ENCODE data around the gene BCAP31.
"Not testable (repeated sequence)": the region's sequence is repeated elsewhere in the genome, so short reads cannot be mapped to it uniquely, and the experiment has no call there.

Gene BCAP31

DNA sequence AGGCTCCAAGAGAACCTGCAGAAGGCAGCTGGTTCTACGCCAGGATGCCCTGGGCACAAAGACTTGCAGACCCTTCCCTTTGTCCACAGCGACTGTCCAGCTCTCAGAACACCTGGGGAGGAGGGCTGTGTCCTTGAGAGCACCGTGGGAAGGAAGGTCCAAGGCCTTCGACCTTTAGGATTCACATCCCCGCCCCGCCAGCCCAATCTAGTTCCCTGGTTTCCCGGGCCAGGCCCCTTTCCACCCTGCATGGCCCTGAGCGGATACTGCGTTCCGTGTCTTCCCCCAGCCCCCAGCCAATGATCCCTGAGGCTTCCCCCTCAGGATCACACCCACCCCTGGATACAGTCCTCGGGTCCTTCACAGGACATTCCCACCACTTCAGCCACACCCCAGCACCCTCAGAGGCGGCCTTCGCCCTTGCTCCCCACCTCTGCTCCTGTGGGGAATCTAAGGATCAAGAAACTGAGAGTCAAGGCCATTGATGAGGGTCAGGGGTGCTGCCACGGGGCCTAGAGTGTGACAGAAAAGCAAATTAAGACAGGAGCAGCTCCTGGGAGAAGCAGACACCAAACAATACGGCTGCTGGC, 9.6 kb upstream of the BCAP31 start:
- TF ChIP-seq POLR2A (IDR thresholded peaks at IDR 0.05; ENCODE audit: low read depth, low read length) = no peak
- DNase-seq (ENCODE audit: insufficient read length, low spot score) = no peak
- FAIRE-seq = no peak

DNA sequence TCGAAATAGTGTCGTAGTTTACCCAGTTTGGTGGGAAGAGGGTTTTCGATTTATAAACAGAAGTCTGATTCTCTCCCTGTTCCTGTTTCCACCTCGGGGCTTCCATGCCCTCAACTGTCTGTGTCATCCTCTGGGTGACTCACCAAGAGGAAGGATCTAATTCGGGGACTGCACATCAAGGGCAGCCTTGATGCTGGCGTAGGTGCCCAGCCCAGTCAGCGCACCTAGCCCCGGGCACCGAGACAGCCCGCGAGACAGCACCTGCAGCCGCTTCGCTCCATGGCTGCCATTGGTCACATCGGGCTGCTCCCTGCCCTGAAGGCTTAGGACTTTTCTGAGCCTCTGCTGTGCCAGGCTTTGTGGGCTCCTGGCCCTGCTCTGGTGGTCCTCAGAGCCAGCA, 8.2 kb upstream of the BCAP31 start:
- TF ChIP-seq POLR2A (IDR thresholded peaks at IDR 0.05; ENCODE audit: low read depth, low read length) = no peak
- peak; percentile 59 for DNase-seq (ENCODE audit: insufficient read length, low spot score)
- FAIRE-seq = no peak

DNA sequence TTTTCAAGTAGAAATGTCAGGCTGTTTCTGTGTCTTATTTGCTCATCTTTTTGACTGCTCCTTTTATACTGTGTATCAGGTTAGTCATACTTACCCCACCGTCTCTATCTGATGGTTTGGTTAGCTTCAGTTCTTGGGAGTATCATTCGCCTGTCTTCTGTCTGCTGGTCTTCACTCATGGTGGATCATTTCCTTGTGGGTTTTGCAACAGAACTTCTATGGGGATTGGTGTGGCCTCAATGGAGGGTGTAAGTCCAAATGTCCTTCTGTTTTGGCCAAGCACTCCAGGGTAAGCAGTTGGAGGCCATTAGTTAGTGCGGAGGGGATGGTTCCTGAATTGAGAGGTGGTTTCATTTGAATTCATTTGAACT, 7.6 kb upstream of the BCAP31 start:
- no peak for FAIRE-seq
- no peak for DNase-seq (ENCODE audit: insufficient read length, low spot score)
- TF ChIP-seq POLR2A (IDR thresholded peaks at IDR 0.05; ENCODE audit: low read depth, low read length) = no peak

DNA sequence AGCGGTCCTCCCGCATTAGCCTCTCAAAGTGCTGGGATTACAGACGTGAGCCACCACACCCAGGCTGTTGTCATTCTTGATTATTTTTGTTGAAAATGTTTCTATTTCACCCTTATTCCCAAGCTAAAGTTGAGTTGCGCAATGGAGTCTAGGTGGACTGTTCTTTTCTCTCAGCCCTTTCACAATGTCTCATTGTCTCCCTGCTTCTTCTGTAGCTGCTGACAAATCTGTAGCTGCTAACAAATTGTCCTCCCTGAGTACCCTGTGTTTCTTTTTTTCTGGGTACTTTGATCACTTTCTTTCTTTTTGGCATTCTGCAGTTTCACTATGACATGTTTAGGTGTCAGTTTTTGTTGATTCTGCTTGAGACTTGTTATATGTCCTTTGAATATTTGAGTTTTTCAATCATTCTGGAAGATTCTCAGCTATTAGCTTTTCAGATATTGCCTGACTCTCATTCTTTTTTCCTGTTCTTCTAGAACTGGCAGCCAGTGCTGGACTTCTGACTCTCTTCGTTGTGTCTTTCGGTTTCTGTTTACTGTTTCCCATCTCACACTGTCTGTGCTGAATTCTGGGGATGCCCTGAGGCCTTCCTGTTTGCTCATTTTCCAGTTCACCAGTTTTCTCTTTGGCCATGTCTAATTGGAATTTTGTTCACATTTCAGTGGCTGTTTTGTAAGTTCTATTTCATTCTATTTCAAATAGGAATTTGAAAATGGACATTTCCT, 7.1 kb upstream of the BCAP31 start:
- TF ChIP-seq POLR2A (IDR thresholded peaks at IDR 0.05; ENCODE audit: low read depth, low read length) = no peak
- FAIRE-seq (no peak), DNase-seq (ENCODE audit: insufficient read length, low spot score) (no peak)

DNA sequence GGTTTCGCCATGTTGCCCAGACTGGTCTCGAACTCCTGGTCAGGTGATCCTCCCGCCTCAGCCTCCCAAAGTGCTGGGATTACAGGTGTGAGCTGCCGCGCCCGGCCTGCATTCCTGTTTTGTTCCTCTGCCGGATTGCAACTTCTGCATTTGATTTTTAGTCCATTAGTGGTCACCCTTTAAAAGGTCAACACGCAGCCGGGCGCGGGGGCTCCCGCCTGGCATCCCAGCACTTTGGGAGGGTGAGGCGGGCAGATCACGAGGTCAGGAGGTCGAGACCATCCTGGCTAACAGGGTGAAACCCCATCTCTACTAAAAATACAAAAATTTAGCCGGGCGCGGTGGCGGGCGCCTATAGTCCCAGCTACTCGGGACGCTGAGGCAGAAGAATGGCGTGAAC, 5.9 kb upstream of the BCAP31 start:
- FAIRE-seq; DNase-seq (ENCODE audit: insufficient read length, low spot score): not testable (repeated sequence)

DNA sequence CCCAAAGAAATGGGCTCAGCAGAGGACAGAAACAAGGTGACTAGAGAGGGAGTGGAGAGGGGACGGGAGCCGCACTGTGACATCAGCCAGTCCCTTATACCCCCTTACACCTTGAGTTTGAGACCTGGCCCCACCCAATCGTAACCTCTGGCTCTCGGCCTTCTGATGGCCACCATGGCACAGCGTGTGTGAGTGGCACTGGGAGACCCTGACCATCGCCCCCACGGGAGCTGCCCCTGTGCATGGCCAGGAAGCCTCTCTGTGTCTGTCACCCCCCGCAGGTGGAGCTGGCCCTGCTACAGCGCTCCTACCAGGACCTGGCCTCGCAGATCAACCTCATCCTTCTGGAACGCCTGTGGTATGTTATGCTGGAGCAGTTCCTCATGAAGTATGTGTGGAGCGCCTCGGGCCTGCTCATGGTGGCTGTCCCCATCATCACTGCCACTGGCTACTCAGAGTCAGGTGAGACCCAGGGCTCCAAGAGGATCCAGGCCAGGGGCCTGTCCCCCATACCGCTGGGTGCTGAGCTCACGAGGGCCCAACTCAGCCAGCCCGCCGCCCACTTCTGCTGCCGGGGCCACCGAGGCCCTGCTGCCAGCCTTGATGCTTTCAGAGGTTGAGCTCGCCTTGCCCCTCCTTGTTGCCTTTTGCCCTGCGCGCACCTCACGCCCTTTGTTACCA, 4.9 kb upstream of the BCAP31 start:
- TF ChIP-seq POLR2A (IDR thresholded peaks at IDR 0.05; ENCODE audit: low read depth, low read length) = no peak
- DNase-seq (ENCODE audit: insufficient read length, low spot score) = no peak
- no peak for FAIRE-seq

DNA sequence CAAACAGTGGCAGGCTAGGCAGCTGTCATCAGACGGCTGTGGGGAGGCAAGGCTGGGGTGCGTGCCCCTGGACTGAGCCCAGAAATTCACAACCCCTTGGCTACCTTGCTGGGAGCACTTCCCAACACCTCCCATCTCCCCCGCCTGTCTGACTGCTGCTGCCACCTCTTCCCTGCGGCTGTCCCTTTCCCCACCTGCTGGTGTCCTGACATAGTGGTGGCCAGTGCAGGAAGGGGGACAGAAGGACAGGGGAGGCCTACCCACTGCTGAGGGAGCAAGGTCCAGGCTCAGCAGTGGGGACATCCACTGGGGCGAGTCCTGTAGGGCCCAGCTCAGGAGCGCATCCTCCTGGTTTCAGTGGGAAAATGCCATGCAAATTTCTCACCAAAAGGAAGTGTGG, 3.9 kb upstream of the BCAP31 start:
- DNase-seq (ENCODE audit: insufficient read length, low spot score) = no peak
- FAIRE-seq = no peak
- TF ChIP-seq POLR2A (IDR thresholded peaks at IDR 0.05; ENCODE audit: low read depth, low read length) = no peak

DNA sequence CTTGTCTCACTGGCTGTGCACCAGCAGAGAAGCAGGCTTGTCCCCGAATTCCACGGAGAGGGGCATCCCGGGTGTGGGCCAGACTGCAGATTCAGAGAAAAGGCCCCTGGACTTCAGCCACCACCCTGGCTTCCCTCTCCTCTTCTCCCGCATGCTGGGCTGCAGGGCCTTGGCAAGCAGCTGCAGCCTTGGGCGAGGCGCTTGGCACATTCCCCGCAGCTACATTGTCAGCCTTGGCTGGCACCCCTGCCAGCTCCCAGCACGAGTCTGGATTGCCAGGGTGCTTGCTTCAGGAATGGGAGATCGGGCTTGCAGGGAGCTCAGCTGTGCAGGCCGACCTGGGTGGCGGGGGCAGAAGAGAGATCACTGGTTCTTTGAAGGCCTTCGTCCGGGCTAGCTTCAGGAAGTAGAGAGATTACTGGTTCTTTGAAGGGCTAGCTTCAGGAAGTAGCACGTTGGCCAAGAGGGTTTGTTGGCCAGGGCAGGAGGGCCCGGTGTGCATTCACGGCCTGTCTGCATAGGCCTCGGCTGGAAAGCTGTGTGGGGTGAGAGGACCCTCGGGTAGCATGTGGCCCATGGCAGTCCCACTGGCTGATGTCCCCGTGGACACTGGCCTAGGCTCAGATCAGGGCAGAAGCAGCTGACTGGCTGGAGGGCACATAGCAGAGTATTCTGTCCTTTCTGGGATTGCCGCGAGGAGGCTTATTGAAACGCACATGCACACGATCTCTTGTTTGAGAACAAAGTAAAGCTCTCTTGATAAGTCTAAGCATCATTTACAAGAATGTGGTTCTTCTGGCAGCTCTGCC, 3.1 kb upstream of the BCAP31 start:
- no peak for FAIRE-seq
- TF ChIP-seq POLR2A (IDR thresholded peaks at IDR 0.05; ENCODE audit: low read depth, low read length) = no peak
- DNase-seq (ENCODE audit: insufficient read length, low spot score) = peak; percentile 68

DNA sequence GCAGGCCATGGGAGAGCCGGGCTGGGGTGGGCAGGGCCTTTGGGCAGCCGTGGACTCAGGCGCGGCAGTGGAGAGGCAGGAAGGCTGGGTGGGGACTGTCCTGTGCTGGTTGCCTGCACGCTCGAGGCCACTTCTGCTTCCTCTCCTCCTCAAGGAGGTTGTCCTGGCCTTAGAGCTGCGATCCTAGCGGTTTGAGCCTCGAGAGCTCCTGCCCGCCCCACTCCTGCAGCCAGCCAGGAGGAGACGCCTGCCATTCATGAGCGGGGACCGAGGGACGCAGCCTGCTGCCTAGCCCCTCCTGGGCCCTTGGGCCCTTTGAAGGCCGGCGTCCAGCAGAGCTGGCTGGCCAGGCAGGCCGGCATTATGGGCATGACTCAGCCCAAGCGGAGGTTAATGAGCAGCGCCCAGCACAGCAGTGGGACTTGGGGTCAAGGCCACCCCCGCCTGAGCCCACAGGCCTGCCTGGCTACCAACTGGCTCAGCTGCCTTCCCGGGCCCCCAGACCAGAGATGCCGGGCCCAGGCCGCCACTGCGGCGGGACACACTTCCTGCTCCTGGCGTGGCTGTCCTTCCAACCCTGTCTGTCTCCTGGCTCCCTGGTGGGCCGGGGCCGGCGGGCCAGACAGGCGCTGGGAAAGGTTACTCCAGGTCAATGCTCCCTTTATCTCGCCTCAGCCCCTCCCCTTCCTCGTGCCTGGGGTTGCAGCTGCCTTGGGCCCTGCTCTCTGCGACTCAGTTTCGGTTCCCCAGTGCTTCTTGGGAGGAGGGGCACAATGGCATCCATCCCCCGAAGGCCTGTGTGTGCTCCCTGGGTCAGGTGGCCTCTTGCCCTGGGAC, 2.3 kb upstream of the BCAP31 start:
- TF ChIP-seq POLR2A (IDR thresholded peaks at IDR 0.05; ENCODE audit: low read depth, low read length) = peak; percentile 51
- peak; percentile 79 for DNase-seq (ENCODE audit: insufficient read length, low spot score)
- no peak for FAIRE-seq

DNA sequence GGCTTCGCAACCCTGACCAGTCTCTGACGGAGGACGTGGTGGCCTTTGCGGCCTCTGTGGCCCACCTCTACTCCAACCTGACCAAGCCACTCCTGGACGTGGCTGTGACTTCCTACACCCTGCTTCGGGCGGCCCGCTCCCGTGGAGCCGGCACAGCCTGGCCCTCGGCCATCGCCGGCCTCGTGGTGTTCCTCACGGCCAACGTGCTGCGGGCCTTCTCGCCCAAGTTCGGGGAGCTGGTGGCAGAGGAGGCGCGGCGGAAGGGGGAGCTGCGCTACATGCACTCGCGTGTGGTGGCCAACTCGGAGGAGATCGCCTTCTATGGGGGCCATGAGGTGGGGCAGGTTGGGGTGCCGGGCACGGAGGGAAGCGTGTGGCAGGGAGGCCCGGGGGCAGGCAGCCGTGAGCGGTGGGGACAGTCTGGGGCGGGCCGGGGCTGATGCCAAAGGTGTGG, 1.7 kb upstream of the BCAP31 start:
- FAIRE-seq = no peak
- TF ChIP-seq POLR2A (IDR thresholded peaks at IDR 0.05; ENCODE audit: low read depth, low read length) = no peak
- DNase-seq (ENCODE audit: insufficient read length, low spot score) = no peak

DNA sequence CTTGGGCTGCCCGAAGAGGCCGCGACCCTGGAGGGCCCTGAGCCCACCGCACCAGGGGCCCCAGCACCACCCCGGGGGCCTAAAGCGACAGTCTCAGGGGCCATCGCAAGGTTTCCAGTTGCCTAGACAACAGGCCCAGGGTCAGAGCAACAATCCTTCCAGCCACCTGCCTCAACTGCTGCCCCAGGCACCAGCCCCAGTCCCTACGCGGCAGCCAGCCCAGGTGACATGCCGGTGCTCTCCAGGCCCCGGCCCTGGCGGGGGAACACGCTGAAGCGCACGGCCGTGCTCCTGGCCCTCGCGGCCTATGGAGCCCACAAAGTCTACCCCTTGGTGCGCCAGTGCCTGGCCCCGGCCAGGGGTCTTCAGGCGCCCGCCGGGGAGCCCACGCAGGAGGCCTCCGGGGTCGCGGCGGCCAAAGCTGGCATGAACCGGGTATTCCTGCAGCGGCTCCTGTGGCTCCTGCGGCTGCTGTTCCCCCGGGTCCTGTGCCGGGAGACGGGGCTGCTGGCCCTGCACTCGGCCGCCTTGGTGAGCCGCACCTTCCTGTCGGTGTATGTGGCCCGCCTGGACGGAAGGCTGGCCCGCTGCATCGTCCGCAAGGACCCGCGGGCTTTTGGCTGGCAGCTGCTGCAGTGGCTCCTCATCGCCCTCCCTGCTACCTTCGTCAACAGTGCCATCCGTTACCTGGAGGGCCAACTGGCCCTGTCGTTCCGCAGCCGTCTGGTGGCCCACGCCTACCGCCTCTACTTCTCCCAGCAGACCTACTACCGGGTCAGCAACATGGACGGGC, 1.0 kb upstream of the BCAP31 start:
- no peak; the same call in 1 of the 2 replicates for TF ChIP-seq POLR2A (IDR thresholded peaks at IDR 0.05; ENCODE audit: low read depth, low read length)
- DNase-seq (ENCODE audit: insufficient read length, low spot score) (no peak), FAIRE-seq (no peak)

DNA sequence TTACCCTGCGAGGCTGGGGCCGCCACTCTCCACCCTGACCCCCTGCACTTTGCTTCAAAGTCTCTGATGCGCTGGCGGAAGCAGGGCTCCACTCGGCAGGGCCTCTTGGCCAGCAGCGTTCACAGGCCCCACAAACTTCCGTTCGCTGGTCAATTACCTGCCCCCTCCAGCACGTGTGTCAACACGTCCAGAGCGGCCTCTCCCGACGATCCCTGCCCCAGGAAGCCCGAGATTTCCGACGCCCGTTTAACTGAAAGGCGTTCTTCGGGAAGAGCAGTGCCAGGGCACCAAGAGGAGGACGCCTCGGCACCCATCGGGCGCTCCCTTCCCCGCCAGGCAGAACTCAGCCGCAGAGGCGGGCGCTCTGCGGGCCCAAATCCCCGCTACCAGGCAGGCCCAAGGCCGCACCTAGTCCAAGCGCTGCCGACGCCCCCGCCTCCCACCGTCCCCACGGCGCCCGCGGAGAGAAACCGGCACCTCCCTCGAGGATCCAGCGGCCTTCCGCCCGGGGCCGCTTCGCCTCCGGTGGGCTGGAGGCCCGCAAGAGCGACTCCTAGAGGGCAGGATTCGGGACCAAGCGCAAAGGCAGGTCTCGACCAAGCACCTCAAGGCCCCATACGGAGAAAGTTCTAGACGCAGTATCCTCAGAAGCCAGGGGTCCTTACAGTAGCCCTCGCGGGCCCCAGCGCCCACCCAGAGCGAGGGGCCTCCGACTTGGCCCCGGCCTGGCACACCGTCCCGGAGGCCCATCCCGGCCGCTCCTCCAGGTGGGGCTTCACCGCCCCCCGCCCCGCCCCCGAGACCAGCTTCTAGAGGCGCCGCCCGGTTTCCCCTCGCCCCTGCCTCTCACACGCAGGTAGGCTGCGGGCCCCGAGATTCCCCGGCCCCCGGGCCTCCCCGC, 586 bp downstream of the BCAP31 start:
- TF ChIP-seq POLR2A (IDR thresholded peaks at IDR 0.05; ENCODE audit: low read depth, low read length) = no peak
- DNase-seq (ENCODE audit: insufficient read length, low spot score) (no peak), FAIRE-seq (no peak)
